Glutamatergic neuron (in vitro differentiated cells): ENCODE results near the gene REPS1. TPM values are rescaled to one million over a fixed set of nuclear protein-coding genes. Genes with fewer than 3 reads are reported as not detected.

Source experiments
- DNase-seq: peaks from one replicate; pipeline ENCODE4 v3.0.0; 2022
- H3K27ac Mint-ChIP-seq: one replicate; pipeline ENCODE4 v1.8.0; 2020; ENCODE audit warnings: mild to moderate bottlenecking, mixed read lengths, inconsistent platforms; ENCODE audit not compliant: unreplicated experiment
- H3K27me3 Mint-ChIP-seq: one replicate; pipeline ENCODE4 v1.8.0; 2020; ENCODE audit warnings: mild to moderate bottlenecking, moderate library complexity, mixed read lengths, inconsistent platforms; ENCODE audit not compliant: unreplicated experiment
- H3K36me3 Mint-ChIP-seq: one replicate; pipeline ENCODE4 v1.8.0; 2020; ENCODE audit warnings: mild to moderate bottlenecking, mixed read lengths, inconsistent platforms; ENCODE audit not compliant: unreplicated experiment
- H3K4me1 Mint-ChIP-seq: one replicate; pipeline ENCODE4 v1.8.0; 2020; ENCODE audit warnings: mild to moderate bottlenecking, low read depth, mixed read lengths, inconsistent platforms; ENCODE audit not compliant: unreplicated experiment
- H3K4me3 Mint-ChIP-seq: one replicate; pipeline ENCODE4 v1.8.0; 2020; ENCODE audit warnings: mild to moderate bottlenecking, mixed read lengths, inconsistent platforms; ENCODE audit not compliant: unreplicated experiment
- H3K9me3 Mint-ChIP-seq: one replicate; pipeline ENCODE4 v1.8.0; 2020; ENCODE audit warnings: mild to moderate bottlenecking, moderate library complexity, mixed read lengths, inconsistent platforms; ENCODE audit not compliant: unreplicated experiment
- CTCF ChIP-seq: fragments of 200-600 bp; sonication (generic); IDR thresholded peaks from one replicate; pipeline ENCODE4 v1.5.0; 2021; ENCODE audit not compliant: partially characterized antibody, unreplicated experiment
- total RNA-seq: library from RNA; stranded (reverse); fragmentation: NEBNext Ultra II Directional; extraction: Animal tissue kit (Norgen Biotek cat#: 25700); gene quantifications from one replicate; pipeline ENCODE4 v1.2.1, GENCODE V29; 2021; ENCODE audit not compliant: unreplicated experiment

REPS1 gene
- total RNA-seq, 1 donor from 2014 or later, result 103 TPM

DNA sequence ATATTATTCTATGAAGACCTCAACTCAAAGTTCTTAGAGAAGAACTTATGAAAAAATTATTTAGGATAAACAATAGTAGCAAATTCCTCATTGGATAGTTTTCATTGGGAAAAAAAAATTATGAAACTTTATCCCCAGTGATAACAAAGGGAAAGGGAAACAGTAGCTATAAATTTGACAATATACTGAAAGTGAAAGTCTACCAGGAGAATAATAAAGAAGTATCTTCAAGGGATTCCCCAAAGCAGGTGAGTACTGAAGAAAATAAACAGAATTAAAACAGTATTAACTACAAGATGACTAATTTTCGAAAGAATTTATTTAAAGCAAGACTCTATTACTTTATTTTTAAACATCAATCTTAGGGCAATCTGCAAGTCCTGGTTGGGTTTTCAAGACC lies 56.4 kb downstream of the REPS1 start:
- H3K27ac Mint-ChIP-seq, result no peak overlapping the region
- DNase-seq, result no peak
- peaks cover 6% of the 10 kb centered on the region for H3K36me3 Mint-ChIP-seq
- H3K9me3 Mint-ChIP-seq, result peaks cover 2% of the 10 kb centered on the region
- no peaks in the 10 kb centered on the region for H3K27me3 Mint-ChIP-seq
- no peak overlapping the region for H3K4me3 Mint-ChIP-seq
- H3K4me1 Mint-ChIP-seq, result no peaks in the 10 kb centered on the region
- TF ChIP-seq CTCF, result no peak

- no peak overlapping the region for H3K4me3 Mint-ChIP-seq
- H3K9me3 Mint-ChIP-seq, result no peaks in the 10 kb centered on the region
- peaks cover 2% of the 10 kb centered on the region for H3K4me1 Mint-ChIP-seq
- no peak for TF ChIP-seq CTCF
- no peak overlapping the region for H3K27ac Mint-ChIP-seq
- no peak for DNase-seq
- H3K36me3 Mint-ChIP-seq, result no peaks in the 10 kb centered on the region
- H3K27me3 Mint-ChIP-seq, result peaks cover 2% of the 10 kb centered on the region
These were observed 61.5 kb downstream of the REPS1 start for GRCh38 chr6:138926579-138926978.

- peaks cover 2% of the 10 kb centered on the region for H3K27me3 Mint-ChIP-seq
- no peak overlapping the region for H3K4me3 Mint-ChIP-seq
- H3K4me1 Mint-ChIP-seq, result peaks cover 2% of the 10 kb centered on the region
- TF ChIP-seq CTCF, result no peak
- no peak for DNase-seq
- H3K36me3 Mint-ChIP-seq, result no peaks in the 10 kb centered on the region
- H3K27ac Mint-ChIP-seq, result no peak overlapping the region
- H3K9me3 Mint-ChIP-seq, result no peaks in the 10 kb centered on the region
These were observed 62.2 kb downstream of the REPS1 start for GRCh38 chr6:138925806-138926205.

DNA sequence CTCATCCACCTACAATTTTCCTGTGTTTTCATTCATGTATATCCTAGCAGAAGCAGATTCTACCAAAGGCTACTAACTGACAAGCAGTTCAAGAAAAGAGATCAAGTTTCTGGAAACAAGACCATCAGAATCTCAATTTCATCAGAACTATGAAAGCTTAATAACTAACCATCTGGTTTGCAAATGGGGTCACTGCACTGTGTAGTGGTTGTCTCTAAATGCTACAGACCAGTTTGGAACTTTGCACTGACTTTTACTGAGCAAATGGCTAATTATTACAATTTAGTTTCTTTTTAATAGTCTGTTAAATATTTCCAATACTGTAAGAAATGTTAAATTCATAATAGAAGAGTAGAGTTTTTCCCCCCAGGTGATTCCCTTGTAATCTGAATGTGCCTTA lies 64.5 kb downstream of the REPS1 start:
- Mint-ChIP-seq H3K4me3 (no peak overlapping the region), H3K27me3 (peaks cover 2% of the 10 kb centered on the region)

GRCh38 chr6:138920906-138921305 lies 67.1 kb downstream of the REPS1 start:
- H3K27me3 Mint-ChIP-seq, result peaks cover 2% of the 10 kb centered on the region
- H3K36me3 Mint-ChIP-seq, result no peaks in the 10 kb centered on the region
- DNase-seq, result no peak
- no peak overlapping the region for H3K4me3 Mint-ChIP-seq
- TF ChIP-seq CTCF, result no peak
- H3K4me1 Mint-ChIP-seq, result peaks cover 2% of the 10 kb centered on the region
- H3K9me3 Mint-ChIP-seq, result no peaks in the 10 kb centered on the region
- no peak overlapping the region for H3K27ac Mint-ChIP-seq

More for the DNA sequence above, 64.5 kb downstream of the REPS1 start:
- no peak for TF ChIP-seq CTCF
- DNase-seq, result no peak
- H3K36me3 Mint-ChIP-seq, result no peaks in the 10 kb centered on the region
- H3K27ac Mint-ChIP-seq, result no peak overlapping the region
- peaks cover 2% of the 10 kb centered on the region for H3K4me1 Mint-ChIP-seq
- no peaks in the 10 kb centered on the region for H3K9me3 Mint-ChIP-seq
